ENCODE data around the gene SLC16A10.

The SLC16A10 gene

DNA sequence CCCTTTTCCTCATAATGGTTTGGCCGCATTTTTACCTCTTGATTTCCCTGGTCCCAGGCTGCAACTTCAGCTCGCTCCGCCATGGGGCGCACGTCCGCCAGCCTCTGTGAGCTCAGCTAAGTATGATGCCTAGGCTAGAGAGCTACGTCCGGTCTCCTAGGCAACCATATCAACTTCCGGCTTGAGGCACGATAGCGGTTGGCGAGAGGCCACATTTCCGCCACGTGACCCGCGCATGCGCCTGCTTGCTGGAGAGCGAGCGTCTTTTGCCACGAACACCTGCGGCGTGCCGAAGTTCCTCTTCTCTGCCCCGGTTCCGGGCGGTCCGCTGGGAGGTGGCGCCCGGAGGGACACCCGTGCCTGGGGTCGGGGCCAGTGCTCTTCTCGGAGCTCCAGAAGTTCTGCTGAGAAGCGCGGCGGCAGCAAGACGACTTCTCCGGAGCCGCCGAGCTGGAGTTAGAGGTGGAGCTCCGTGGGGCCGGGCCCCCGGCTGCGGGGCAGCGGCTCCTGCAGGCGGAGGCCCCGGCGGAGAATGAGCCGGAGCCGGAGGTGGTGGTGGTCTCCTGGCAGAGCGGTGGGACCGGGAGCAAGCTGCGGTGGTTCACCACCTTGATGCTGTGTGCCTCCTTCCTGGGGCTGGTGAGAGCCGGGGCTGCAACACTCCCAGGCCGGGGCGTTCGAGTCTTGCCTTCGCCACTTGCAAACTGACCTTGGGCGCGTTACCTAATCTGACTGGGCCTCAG, 172.0 kb downstream of the SLC16A10 start:
- in situ Hi-C loops (cut with HindIII; ENCODE audit: low pct_ligation_motif_present, low sequenced_read_pairs), result no loop called here

DNA sequence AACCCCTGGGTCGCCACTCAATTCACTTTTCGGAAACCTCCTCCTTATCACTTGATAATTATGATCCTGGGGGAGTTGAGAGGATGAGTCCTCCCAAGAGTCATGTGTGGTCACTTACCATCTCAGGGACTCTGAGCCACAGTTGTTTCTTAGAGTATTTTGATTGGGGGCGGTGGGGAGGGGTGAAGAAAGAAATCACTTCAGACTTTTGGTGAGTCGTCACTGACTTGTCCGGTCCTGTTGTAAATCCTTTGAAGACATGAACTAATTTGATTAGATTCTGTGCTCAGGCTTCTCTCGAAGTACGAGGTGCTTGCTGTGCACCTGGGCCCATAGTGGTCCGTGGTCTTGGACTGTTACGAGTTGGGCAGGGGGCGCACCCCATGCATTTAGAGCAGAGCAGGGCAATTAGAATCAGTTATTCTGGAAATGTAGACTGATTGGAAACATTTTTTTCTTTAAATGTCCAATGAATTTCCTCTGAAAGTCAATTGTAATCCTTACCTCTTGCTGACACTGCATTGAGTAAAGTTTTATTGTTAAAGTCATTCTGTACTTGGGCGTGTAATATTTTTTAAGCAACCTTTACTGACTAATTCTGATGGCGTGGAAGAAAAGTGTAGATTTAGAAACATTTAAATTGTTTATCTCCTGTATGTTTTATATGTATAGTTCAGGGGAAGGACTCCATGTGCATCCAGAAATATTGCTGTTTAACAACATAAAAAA, 173.4 kb downstream of the SLC16A10 start:
- Histone ChIP-seq H3K27ac (no peak overlapping the region), H3K4me3 (ENCODE audit: low read depth, low read length) (no peak overlapping the region), H3K36me3 (replicated peaks) (no peaks in the 10 kb centered on the region), H3K27me3 (replicated peaks) (no peaks in the 10 kb centered on the region)
- in situ Hi-C loops (cut with HindIII; ENCODE audit: low pct_ligation_motif_present, low sequenced_read_pairs), result no loop called here
- TF ChIP-seq, protein P1, sequence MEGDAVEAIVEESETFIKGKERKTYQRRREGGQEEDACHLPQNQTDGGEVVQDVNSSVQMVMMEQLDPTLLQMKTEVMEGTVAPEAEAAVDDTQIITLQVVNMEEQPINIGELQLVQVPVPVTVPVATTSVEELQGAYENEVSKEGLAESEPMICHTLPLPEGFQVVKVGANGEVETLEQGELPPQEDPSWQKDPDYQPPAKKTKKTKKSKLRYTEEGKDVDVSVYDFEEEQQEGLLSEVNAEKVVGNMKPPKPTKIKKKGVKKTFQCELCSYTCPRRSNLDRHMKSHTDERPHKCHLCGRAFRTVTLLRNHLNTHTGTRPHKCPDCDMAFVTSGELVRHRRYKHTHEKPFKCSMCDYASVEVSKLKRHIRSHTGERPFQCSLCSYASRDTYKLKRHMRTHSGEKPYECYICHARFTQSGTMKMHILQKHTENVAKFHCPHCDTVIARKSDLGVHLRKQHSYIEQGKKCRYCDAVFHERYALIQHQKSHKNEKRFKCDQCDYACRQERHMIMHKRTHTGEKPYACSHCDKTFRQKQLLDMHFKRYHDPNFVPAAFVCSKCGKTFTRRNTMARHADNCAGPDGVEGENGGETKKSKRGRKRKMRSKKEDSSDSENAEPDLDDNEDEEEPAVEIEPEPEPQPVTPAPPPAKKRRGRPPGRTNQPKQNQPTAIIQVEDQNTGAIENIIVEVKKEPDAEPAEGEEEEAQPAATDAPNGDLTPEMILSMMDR (IDR thresholded peaks at IDR 0.05; ENCODE audit: low read depth, low read length, missing control alignments), result no peak
- DNase-seq, result no peak

More for the DNA sequence above, 172.0 kb downstream of the SLC16A10 start:
- Histone ChIP-seq H3K27me3 (replicated peaks) (no peaks in the 10 kb centered on the region), H3K36me3 (replicated peaks) (no peaks in the 10 kb centered on the region), H3K27ac (peak overlapping the region; percentile 69), H3K4me3 (ENCODE audit: low read depth, low read length) (peak overlapping the region; percentile 80)
- peak; percentile 99 for DNase-seq
- TF ChIP-seq, protein P1 (IDR thresholded peaks at IDR 0.05; ENCODE audit: low read depth, low read length, missing control alignments), result peak; percentile 96

DNA sequence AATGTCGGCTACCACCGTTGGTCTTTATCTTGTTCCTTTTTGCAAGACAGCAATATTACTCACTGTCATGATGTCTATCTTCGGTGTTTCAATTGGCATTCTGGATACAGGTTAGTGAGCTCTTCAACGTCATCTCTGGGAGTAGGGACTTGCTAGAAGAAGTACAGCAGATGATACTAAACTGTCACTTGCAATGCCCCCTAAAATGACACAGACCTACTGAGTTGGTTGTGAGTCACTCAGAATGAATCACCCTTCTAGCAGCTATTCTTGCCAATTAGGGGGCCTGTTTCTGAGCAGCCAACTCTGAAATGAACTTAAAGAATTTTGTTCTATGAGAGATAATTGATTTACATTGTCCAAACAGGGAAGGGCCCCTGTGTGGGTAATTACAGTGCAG, 176.5 kb downstream of the SLC16A10 start:
- peak overlapping the region; percentile 28 for H3K27ac ChIP-seq
- peaks cover 4% of the 10 kb centered on the region for H3K36me3 ChIP-seq (replicated peaks)
- peak; percentile 72 for DNase-seq
- TF ChIP-seq, protein P1 (IDR thresholded peaks at IDR 0.05; ENCODE audit: low read depth, low read length, missing control alignments), result no peak
- no peaks in the 10 kb centered on the region for H3K27me3 ChIP-seq (replicated peaks)
- in situ Hi-C loops (cut with HindIII; ENCODE audit: low pct_ligation_motif_present, low sequenced_read_pairs), result no loop called here
- no peak overlapping the region for H3K4me3 ChIP-seq (ENCODE audit: low read depth, low read length)

DNA sequence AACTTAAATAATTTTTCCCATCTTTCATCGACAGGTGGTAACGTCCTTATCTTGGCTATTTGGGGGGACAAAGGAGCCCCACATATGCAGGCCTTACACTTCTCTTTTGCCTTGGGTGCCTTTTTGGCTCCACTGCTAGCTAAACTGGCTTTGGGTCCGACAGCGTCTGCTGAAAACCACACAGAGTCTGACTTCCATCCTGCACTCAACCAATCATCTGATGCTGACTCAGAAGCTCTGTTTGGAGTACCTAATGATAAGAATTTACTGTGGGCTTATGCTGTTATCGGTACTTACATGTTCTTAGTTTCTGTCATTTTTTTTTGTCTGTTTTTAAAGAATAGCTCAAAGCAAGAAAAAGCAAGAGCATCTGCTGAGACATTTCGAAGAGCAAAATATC, 178.5 kb downstream of the SLC16A10 start:
- no peak overlapping the region for H3K4me3 ChIP-seq (ENCODE audit: low read depth, low read length)
- H3K27me3 ChIP-seq (replicated peaks), result no peaks in the 10 kb centered on the region
- peaks cover 4% of the 10 kb centered on the region for H3K36me3 ChIP-seq (replicated peaks)
- no peak overlapping the region for H3K27ac ChIP-seq
- peak; percentile 60 for DNase-seq
- TF ChIP-seq, protein P1 (IDR thresholded peaks at IDR 0.05; ENCODE audit: low read depth, low read length, missing control alignments), result no peak
- in situ Hi-C loops (cut with HindIII; ENCODE audit: low pct_ligation_motif_present, low sequenced_read_pairs), result no loop called here

DNA sequence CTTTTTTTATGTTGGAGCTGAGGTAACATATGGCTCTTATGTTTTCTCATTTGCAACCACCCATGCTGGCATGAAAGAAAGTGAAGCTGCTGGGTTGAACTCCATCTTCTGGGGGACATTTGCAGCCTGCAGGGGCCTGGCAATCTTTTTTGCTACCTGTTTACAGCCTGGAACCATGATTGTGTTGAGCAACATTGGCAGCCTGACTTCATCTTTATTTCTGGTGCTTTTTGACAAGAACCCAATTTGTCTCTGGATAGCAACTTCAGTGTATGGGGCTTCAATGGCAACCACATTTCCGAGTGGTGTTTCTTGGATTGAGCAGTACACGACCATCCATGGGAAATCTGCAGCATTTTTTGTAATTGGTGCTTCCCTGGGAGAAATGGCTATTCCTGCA, 179.0 kb downstream of the SLC16A10 start:
- Histone ChIP-seq H3K4me3 (ENCODE audit: low read depth, low read length) (no peak overlapping the region), H3K36me3 (replicated peaks) (peaks cover 4% of the 10 kb centered on the region), H3K27ac (no peak overlapping the region), H3K27me3 (replicated peaks) (no peaks in the 10 kb centered on the region)
- in situ Hi-C loops (cut with HindIII; ENCODE audit: low pct_ligation_motif_present, low sequenced_read_pairs), result no loop called here
- TF ChIP-seq, protein P1 (IDR thresholded peaks at IDR 0.05; ENCODE audit: low read depth, low read length, missing control alignments), result no peak
- no peak for DNase-seq

Measured in brain microvascular endothelial cell (primary cell).